ENCODE results near the gene MEDAG.

Gene MEDAG

DNA sequence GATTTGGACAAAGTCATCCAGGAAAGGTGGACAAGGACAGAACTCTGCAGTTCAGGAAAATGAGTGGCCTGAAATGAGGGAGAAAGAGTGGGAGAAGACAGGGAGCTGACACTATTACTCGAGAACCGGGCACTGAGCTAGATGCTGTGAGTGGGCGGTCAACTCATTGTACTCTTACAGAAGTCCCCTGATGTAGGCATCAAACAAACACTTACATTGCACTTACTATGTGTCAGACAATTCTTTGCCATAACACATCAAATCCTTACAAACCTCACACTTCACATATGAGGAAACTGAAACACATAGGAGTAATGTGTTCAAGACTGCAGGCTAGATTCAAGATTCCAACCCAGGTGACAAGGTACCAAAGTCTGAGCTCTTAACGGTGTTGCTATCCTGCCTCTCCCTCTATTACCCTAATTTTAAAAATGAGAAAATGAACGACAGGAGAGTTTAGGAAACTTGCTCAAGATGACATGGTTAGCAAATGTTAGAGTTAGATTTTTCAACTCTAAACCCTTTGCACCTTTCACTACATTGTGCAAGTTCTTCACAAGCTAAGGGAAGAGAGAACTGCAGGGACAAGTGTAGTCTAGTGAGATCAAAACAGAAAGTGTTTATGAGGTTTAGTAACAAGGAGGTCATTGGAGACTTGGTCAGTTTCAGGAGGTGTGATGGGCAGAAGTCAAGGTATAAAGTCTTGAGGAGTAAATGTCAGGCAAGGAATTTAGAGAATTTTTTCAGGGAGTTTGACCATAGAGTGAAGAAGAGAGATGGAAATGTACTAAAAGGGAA, 4.9 kb upstream of the MEDAG start:
- in situ Hi-C loops (cut with HindIII; ENCODE audit: low pct_ligation_motif_present, low sequenced_read_pairs) = no loop called here
- no peak for DNase-seq
- no peak for TF ChIP-seq CTCF (IDR thresholded peaks at IDR 0.05; ENCODE audit: low read depth, low read length, missing control alignments)
- Histone ChIP-seq H3K4me3 (ENCODE audit: low read depth, low read length) (no peak overlapping the region), H3K27ac (no peak overlapping the region), H3K36me3 (replicated peaks) (no peaks in the 10 kb centered on the region), H3K27me3 (replicated peaks) (no peaks in the 10 kb centered on the region)

- no peaks in the 10 kb centered on the region for H3K27me3 ChIP-seq (replicated peaks)
- no peaks in the 10 kb centered on the region for H3K36me3 ChIP-seq (replicated peaks)
- in situ Hi-C loops (cut with HindIII; ENCODE audit: low pct_ligation_motif_present, low sequenced_read_pairs) = no loop called here
- DNase-seq = no peak
- no peak overlapping the region for H3K4me3 ChIP-seq (ENCODE audit: low read depth, low read length)
- H3K27ac ChIP-seq = no peak overlapping the region
- no peak for TF ChIP-seq CTCF (IDR thresholded peaks at IDR 0.05; ENCODE audit: low read depth, low read length, missing control alignments)
Measured at GRCh38 chr13:30904043-30904442, 2.0 kb upstream of the MEDAG start.

DNA sequence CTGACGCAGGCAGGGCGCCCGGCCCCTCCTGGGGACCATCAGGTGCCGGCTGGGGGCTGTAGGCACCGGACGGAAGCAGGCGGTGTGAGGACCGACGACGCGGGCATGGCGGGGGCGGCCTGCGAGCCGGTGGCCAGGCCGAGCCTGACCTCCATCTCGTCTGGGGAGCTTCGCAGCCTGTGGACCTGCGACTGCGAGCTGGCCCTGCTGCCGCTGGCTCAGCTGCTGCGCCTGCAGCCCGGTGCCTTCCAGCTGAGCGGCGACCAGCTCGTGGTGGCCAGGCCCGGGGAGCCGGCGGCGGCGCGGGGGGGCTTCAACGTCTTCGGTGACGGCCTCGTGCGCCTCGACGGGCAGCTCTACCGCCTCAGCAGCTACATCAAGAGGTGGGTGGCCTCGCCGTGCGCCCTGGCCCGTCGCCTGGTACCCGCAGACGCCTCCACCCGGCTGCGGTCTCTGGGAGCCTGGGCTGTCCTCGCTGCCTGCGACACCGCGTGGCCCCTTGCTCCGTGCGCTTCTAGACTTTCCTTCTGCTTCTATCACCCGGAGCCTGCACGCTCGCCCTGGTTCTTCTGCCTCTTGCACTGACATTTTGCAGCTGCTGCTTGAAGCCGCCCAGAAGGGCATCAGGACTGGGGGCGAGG, 460 bp downstream of the MEDAG start:
- Histone ChIP-seq H3K27ac (peak overlapping the region; percentile 71), H3K4me3 (ENCODE audit: low read depth, low read length) (peak overlapping the region; percentile 72), H3K36me3 (replicated peaks) (no peaks in the 10 kb centered on the region), H3K27me3 (replicated peaks) (no peaks in the 10 kb centered on the region)
- in situ Hi-C loops (cut with HindIII; ENCODE audit: low pct_ligation_motif_present, low sequenced_read_pairs) = no loop called here
- DNase-seq = no peak
- TF ChIP-seq CTCF (IDR thresholded peaks at IDR 0.05; ENCODE audit: low read depth, low read length, missing control alignments) = no peak

- in situ Hi-C loops (cut with HindIII; ENCODE audit: low pct_ligation_motif_present, low sequenced_read_pairs) = no loop called here
- no peaks in the 10 kb centered on the region for H3K36me3 ChIP-seq (replicated peaks)
- H3K27me3 ChIP-seq (replicated peaks) = no peaks in the 10 kb centered on the region
- peak overlapping the region; percentile 71 for H3K27ac ChIP-seq
- no peak for DNase-seq
- peak overlapping the region; percentile 72 for H3K4me3 ChIP-seq (ENCODE audit: low read depth, low read length)
- TF ChIP-seq CTCF (IDR thresholded peaks at IDR 0.05; ENCODE audit: low read depth, low read length, missing control alignments) = no peak
Measured at GRCh38 chr13:30907121-30907861, 1.2 kb downstream of the MEDAG start.

DNA sequence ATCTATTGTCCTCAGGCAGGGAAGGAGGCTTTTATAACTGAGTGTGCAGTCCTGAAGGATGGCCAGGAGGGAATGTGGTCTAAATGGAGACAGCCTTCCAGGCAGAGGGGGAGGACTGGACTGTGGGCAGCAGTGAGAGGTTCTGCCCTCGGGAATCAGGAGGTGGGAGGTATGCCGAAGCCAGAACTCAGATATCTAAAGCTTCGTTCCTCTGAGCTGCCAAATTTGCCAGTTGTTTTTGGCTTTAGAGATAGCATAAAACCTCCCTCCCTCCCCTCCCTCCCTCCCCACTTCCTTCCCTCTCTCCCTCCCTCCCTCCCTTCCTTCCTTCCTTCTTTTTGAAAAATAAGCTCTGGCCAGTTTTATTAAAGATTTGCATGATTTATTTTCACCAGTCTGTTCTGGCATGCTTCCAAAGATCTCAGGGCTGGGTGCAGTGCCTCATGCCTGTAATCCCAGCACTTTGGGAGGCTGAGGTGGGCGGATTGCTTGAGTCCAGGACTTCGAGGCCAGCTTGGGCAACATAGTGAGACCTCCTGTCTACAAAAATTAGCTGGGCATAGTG, 2.4 kb downstream of the MEDAG start:
- TF ChIP-seq CTCF (IDR thresholded peaks at IDR 0.05; ENCODE audit: low read depth, low read length, missing control alignments) = no peak
- Histone ChIP-seq H3K4me3 (ENCODE audit: low read depth, low read length) (peak overlapping the region; percentile 72), H3K27me3 (replicated peaks) (no peaks in the 10 kb centered on the region), H3K36me3 (replicated peaks) (no peaks in the 10 kb centered on the region), H3K27ac (peak overlapping the region; percentile 71)
- DNase-seq = no peak
- in situ Hi-C loops (cut with HindIII; ENCODE audit: low pct_ligation_motif_present, low sequenced_read_pairs) = no loop called here
